Ramos (cell line): Measurements from ENCODE around the gene UNC5C.

Experiments used
- in situ Hi-C: fragments of 300-500 bp; cut with MboI; formaldehyde crosslinking; loops from one replicate; pipeline ENCODE4 v1.14.3; 2022; ENCODE audit warnings: low sequenced_read_pairs; ENCODE audit not compliant: unreplicated experiment

Gene UNC5C

GRCh38 chr4:95524184-95524583 is 24.6 kb downstream of the UNC5C start:
- in situ Hi-C loops = no loop called here

GRCh38 chr4:95522682-95523530 is 25.9 kb downstream of the UNC5C start:
- in situ Hi-C loops = no loop called here

GRCh38 chr4:95517576-95518345 is 31.0 kb downstream of the UNC5C start:
- in situ Hi-C loops = no loop called here

GRCh38 chr4:95516528-95517017 is 32.2 kb downstream of the UNC5C start:
- in situ Hi-C loops = no loop called here

GRCh38 chr4:95515589-95515988 is 33.2 kb downstream of the UNC5C start:
- in situ Hi-C loops = no loop called here

- in situ Hi-C loops = no loop called here
These were observed 35.8 kb downstream of the UNC5C start for GRCh38 chr4:95513022-95513421.

GRCh38 chr4:95511477-95511876 is 37.3 kb downstream of the UNC5C start:
- in situ Hi-C loops = no loop called here

- in situ Hi-C loops = no loop called here
These were observed 37.9 kb downstream of the UNC5C start for GRCh38 chr4:95510877-95511276.

- in situ Hi-C loops = no loop called here
These were observed 38.6 kb downstream of the UNC5C start for GRCh38 chr4:95510145-95510544.

- in situ Hi-C loops = no loop called here
These were observed 40.4 kb downstream of the UNC5C start for GRCh38 chr4:95508421-95508820.

GRCh38 chr4:95507561-95507960 is 41.2 kb downstream of the UNC5C start:
- in situ Hi-C loops = no loop called here

- in situ Hi-C loops = no loop called here
These were observed 41.6 kb downstream of the UNC5C start for GRCh38 chr4:95507147-95507546.

- in situ Hi-C loops = no loop called here
These were observed 42.5 kb downstream of the UNC5C start for GRCh38 chr4:95506264-95506663.

GRCh38 chr4:95505799-95506198 is 43.0 kb downstream of the UNC5C start:
- in situ Hi-C loops = no loop called here

- in situ Hi-C loops = no loop called here
These were observed 43.6 kb downstream of the UNC5C start for GRCh38 chr4:95505151-95505550.

- in situ Hi-C loops = no loop called here
These were observed 44.3 kb downstream of the UNC5C start for GRCh38 chr4:95504501-95504900.

- in situ Hi-C loops = no loop called here
These were observed 48.4 kb downstream of the UNC5C start for GRCh38 chr4:95500361-95500760.

- in situ Hi-C loops = no loop called here
These were observed 49.5 kb downstream of the UNC5C start for GRCh38 chr4:95499291-95499696.

GRCh38 chr4:95494186-95494585 is 54.6 kb downstream of the UNC5C start:
- in situ Hi-C loops = no loop called here

- in situ Hi-C loops = no loop called here
These were observed 70.1 kb downstream of the UNC5C start for GRCh38 chr4:95478679-95479078.

GRCh38 chr4:95476121-95476520 is 72.7 kb downstream of the UNC5C start:
- in situ Hi-C loops = no loop called here
